Smooth muscle cell (in vitro differentiated cells): ENCODE measurements around the gene MEN1. TPM values are rescaled to one million over a fixed set of nuclear protein-coding genes. Genes with fewer than 3 reads are reported as not detected.

Source experiments
- DNase-seq: peaks from one replicate; lab custom pipeline; 2025; ENCODE audit not compliant: unreplicated experiment; lab: John Stamatoyannopoulos, UW
- H2AFZ ChIP-seq: fragments of 200-600 bp; sonication (generic); 2 replicates; pipeline ENCODE4 v1.6.0; 2016; ENCODE audit warnings: antibody characterized with exemption, low read depth, mild to moderate bottlenecking
- H3F3A ChIP-seq: fragments of 200-600 bp; sonication (generic); 2 replicates; pipeline ENCODE4 v1.6.0; 2017; ENCODE audit warnings: antibody characterized with exemption, low read depth
- H3K27ac ChIP-seq: fragments of 200-600 bp; sonication (generic); 2 replicates; pipeline ENCODE4 v1.5.1; 2016; ENCODE audit warnings: low read depth, mild to moderate bottlenecking
- H3K27me3 ChIP-seq: fragments of 200-600 bp; sonication (generic); 2 replicates; pipeline ENCODE4 v1.6.1; 2016; ENCODE audit warnings: low read depth, mild to moderate bottlenecking
- H3K36me3 ChIP-seq: fragments of 200-600 bp; sonication (generic); 2 replicates; pipeline ENCODE4 v1.5.1; 2016; ENCODE audit warnings: low read depth
- H3K4me1 ChIP-seq: fragments of 200-600 bp; sonication (generic); 2 replicates; pipeline ENCODE4 v1.5.1; 2016; ENCODE audit warnings: low read depth
- H3K4me2 ChIP-seq: fragments of 200-600 bp; sonication (generic); 2 replicates; pipeline ENCODE4 v1.6.0; 2016; ENCODE audit warnings: mild to moderate bottlenecking
- H3K4me3 ChIP-seq: fragments of 200-600 bp; sonication (generic); 2 replicates; pipeline ENCODE4 v1.5.1; 2016; ENCODE audit warnings: mild to moderate bottlenecking
- H3K79me2 ChIP-seq: fragments of 200-600 bp; sonication (generic); 2 replicates; pipeline ENCODE4 v1.6.0; 2016; ENCODE audit warnings: low read depth, mild to moderate bottlenecking
- H3K9ac ChIP-seq: fragments of 200-600 bp; sonication (generic); 2 replicates; pipeline ENCODE4 v1.6.0; 2016; ENCODE audit warnings: low read depth
- H3K9me3 ChIP-seq: fragments of 200-600 bp; sonication (generic); replicated peaks from 2 replicates; pipeline ENCODE4 v1.5.1; 2016; ENCODE audit warnings: low read depth
- H4K20me1 ChIP-seq: fragments of 200-600 bp; sonication (generic); 2 replicates; pipeline ENCODE4 v1.6.0; 2016; ENCODE audit warnings: low read depth
- WGBS: methylation state at CpG from one replicate; pipeline ENCODE4 v1.1.7; 2016; ENCODE audit warnings: low lambda C conversion rate; 5-methylcytosine and 5-hydroxymethylcytosine counted together
- polyA plus RNA-seq: library from polyadenylated mRNA; unstranded; fragments of >200 nt; fragmentation: Nextera tagmentation; extraction: Ambion mirVana; gene quantifications from 2 replicates; pipeline ENCODE4 v1.2.1, GENCODE V29; 2016
- total RNA-seq: library from RNA; depleted of rRNA; stranded (reverse); fragments of >200 nt; gene quantifications from 2 replicates; pipeline ENCODE4 v1.2.3, GENCODE V29; 2014
- TF ChIP-seq, protein P1 (sequence below): fragments of 200-600 bp; sonication (generic); IDR thresholded peaks from 2 replicates; pipeline ENCODE4 v1.5.1; 2017; ENCODE audit warnings: borderline replicate concordance, mild to moderate bottlenecking, antibody characterized with exemption; ENCODE audit not compliant: insufficient read depth, poor library complexity, severe bottlenecking

Gene MEN1
- total and polyA plus RNA-seq, 2 experiments from 2014 or later, result 11.6 to 37.3 TPM

DNA sequence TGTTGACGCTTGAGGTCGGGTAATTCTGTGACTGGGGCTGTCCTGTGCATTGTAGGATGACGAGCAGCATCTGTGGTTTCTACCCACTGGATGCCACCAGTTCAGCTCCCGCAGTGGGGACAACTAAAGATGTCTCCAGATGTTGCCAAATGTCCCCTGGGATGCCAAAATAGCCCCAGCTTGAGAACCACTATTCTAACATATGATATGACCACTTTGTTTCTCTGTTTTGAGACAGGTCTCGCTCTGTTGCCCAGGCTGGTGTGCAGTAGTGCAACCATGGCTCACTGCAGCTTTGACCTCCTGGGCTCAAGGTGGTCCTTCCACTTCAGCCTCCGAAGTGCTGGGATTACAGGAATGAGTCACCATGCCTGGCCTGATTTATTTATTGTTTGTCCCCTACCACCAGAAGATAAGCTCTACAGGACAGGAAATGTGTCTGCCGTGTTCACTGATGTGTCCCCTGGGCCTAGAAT, 4.4 kb upstream of the MEN1 start:
- whole genome bisulfite sequencing, result 60% methylated on average over 7 of the region's 7 CpGs
- Histone ChIP-seq H4K20me1 (no peaks in the 10 kb centered on the region), H3K79me2 (no peaks in the 10 kb centered on the region), H2AFZ (no peak overlapping the region), H3F3A (no peaks in the 10 kb centered on the region), H3K4me3 (no peak overlapping the region), H3K36me3 (no peaks in the 10 kb centered on the region), H3K9me3 (no peaks in the 10 kb centered on the region), H3K27ac (no peak overlapping the region), H3K4me1 (peaks cover under 1% of the 10 kb centered on the region), H3K27me3 (no peaks in the 10 kb centered on the region), H3K9ac (no peak overlapping the region), H3K4me2 (no peak overlapping the region)
- TF ChIP-seq, protein P1, sequence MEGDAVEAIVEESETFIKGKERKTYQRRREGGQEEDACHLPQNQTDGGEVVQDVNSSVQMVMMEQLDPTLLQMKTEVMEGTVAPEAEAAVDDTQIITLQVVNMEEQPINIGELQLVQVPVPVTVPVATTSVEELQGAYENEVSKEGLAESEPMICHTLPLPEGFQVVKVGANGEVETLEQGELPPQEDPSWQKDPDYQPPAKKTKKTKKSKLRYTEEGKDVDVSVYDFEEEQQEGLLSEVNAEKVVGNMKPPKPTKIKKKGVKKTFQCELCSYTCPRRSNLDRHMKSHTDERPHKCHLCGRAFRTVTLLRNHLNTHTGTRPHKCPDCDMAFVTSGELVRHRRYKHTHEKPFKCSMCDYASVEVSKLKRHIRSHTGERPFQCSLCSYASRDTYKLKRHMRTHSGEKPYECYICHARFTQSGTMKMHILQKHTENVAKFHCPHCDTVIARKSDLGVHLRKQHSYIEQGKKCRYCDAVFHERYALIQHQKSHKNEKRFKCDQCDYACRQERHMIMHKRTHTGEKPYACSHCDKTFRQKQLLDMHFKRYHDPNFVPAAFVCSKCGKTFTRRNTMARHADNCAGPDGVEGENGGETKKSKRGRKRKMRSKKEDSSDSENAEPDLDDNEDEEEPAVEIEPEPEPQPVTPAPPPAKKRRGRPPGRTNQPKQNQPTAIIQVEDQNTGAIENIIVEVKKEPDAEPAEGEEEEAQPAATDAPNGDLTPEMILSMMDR, result no peak
- no peak for DNase-seq

DNA sequence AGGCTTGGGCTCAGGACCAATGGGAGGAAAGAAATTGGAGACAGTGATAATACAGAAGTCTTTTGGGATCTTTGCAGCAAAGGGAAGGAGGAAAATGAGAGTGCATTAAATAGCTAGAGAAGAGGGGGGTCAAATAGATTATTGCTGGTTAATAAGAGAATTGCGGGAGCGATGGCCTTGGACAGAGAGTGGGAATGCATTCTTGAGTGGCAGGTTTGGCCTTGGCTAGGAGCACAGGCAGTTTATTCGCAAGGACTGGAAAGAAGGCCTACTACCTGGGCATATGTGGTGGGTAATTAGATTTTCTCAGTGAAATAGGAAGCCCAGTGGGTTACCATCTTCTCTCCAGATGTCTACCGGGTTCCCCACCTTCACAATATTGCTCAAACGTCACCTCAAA, 3.5 kb upstream of the MEN1 start:
- no peak overlapping the region for H2AFZ ChIP-seq
- no peaks in the 10 kb centered on the region for H3K79me2 ChIP-seq
- no peaks in the 10 kb centered on the region for H4K20me1 ChIP-seq
- WGBS, result 96% methylated on average over 5 of the region's 5 CpGs
- H3K27ac ChIP-seq, result no peak overlapping the region
- H3K4me1 ChIP-seq, result peaks cover 6% of the 10 kb centered on the region
- H3K9me3 ChIP-seq, result no peaks in the 10 kb centered on the region
- H3K9ac ChIP-seq, result no peak overlapping the region
- no peak overlapping the region for H3K4me2 ChIP-seq
- H3K4me3 ChIP-seq, result no peak overlapping the region
- TF ChIP-seq, protein P1, result no peak
- DNase-seq, result no peak
- no peaks in the 10 kb centered on the region for H3F3A ChIP-seq
- H3K36me3 ChIP-seq, result no peaks in the 10 kb centered on the region
- H3K27me3 ChIP-seq, result no peaks in the 10 kb centered on the region

DNA sequence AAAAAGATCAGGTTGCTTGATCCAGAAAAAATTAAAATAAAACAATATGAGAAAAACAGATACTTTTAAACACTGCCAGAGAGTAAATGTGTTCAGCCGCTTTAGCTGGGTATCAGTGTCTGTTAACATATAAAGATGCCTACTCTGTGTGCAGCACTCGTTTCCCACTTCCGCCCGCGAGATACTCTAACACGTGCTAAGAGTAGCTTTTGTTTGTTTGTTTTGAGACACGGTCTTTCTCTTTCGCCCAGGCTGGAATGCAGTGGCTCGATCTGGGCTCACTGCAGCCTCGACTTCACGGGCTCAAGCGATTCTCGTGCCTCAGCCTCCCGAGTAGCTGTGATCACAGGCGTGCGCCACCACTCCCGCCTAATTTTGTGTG, 531 bp upstream of the MEN1 start:
- WGBS, result 52% methylated on average over 17 of the region's 17 CpGs
- DNase-seq, result no peak
- Histone ChIP-seq H3K9me3 (no peaks in the 10 kb centered on the region), H3K27ac (no peak overlapping the region), H4K20me1 (peaks cover 3% of the 10 kb centered on the region), H3F3A (no peaks in the 10 kb centered on the region), H2AFZ (peak overlapping the region; percentile 90), H3K4me3 (peak overlapping the region; percentile 85), H3K27me3 (no peaks in the 10 kb centered on the region), H3K9ac (no peak overlapping the region), H3K4me1 (peaks cover 6% of the 10 kb centered on the region), H3K36me3 (no peaks in the 10 kb centered on the region), H3K4me2 (peak overlapping the region; percentile 94), H3K79me2 (no peaks in the 10 kb centered on the region)
- TF ChIP-seq, protein P1, result no peak

DNA sequence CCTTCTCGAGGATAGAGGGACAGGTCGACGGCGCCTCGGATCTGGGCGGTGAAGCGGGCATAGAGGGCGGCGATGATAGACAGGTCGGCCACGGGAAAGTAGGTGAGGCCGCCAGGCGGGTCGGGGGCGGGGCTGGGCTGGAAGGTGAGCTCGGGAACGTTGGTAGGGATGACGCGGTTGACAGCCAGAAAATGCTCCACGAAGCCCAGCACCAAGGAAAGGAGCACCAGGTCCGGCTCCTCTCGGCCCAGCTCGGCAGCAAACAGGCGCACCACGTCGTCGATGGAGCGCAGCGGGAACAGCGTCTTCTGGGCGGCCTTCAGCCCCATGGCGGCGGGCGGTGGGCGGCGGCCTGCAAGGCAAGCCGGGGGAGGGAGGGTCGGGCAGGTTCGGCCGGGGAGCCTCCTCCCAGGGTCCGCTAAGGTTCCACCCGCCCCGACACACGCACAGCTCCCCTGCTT, 540 bp downstream of the MEN1 start:
- Histone ChIP-seq H3K9me3 (no peaks in the 10 kb centered on the region), H3K4me3 (peak overlapping the region; percentile 85), H3K4me2 (peak overlapping the region; percentile 94), H3K27me3 (no peaks in the 10 kb centered on the region), H3K4me1 (peaks cover 6% of the 10 kb centered on the region), H4K20me1 (peaks cover 3% of the 10 kb centered on the region), H3K36me3 (no peaks in the 10 kb centered on the region), H3F3A (no peaks in the 10 kb centered on the region), H3K79me2 (no peaks in the 10 kb centered on the region), H3K27ac (no peak overlapping the region), H2AFZ (peak overlapping the region; percentile 86), H3K9ac (peak overlapping the region; percentile 31)
- TF ChIP-seq, protein P1, result no peak
- DNase-seq, result no peak
- 3% methylated on average over 36 of the region's 44 CpGs for WGBS
